ENCODE data around the gene IFIT5.

Gene IFIT5

GRCh38 chr10:89414146-89414878, at the start of gene IFIT5:
Gene IFIT5 (plus strand): TSS chr10:89414568. CDS start chr10:89414799, 231 bp downstream.
- no peak for DNase-seq (ENCODE audit: low read depth)
- TF ChIP-seq, protein P1, sequence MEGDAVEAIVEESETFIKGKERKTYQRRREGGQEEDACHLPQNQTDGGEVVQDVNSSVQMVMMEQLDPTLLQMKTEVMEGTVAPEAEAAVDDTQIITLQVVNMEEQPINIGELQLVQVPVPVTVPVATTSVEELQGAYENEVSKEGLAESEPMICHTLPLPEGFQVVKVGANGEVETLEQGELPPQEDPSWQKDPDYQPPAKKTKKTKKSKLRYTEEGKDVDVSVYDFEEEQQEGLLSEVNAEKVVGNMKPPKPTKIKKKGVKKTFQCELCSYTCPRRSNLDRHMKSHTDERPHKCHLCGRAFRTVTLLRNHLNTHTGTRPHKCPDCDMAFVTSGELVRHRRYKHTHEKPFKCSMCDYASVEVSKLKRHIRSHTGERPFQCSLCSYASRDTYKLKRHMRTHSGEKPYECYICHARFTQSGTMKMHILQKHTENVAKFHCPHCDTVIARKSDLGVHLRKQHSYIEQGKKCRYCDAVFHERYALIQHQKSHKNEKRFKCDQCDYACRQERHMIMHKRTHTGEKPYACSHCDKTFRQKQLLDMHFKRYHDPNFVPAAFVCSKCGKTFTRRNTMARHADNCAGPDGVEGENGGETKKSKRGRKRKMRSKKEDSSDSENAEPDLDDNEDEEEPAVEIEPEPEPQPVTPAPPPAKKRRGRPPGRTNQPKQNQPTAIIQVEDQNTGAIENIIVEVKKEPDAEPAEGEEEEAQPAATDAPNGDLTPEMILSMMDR (IDR thresholded peaks at IDR 0.05; ENCODE audit: control insufficient read depth, insufficient read depth, low read depth, low read length, missing control alignments) = no peak
- peak within 1 kb of the TSS; percentile 60 for H3K4me3 ChIP-seq (ENCODE audit: control insufficient read depth, low read depth, low read length)

DNA sequence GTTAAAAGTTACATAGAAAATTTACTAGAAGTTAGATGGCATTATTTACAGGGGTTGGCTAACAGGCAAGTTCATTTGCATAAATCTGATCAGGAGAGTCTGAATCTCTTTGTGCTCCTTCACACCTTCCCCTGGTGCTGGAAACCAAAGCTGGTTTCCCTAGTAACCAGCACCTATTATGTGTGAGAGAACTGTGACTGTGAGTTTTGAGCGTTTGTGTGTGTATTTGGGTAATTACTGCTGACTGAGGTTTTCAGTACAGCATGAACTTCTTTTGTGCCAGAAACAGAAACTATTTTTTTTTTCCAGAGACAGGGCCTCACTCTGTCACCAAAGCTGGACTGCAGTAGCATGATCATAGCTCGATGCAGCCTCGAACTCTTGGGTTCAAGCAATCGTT, 46.8 kb upstream of the IFIT5 start:
- TF ChIP-seq, protein P1 (IDR thresholded peaks at IDR 0.05; ENCODE audit: control insufficient read depth, insufficient read depth, low read depth, low read length, missing control alignments) = no peak
- no peak for DNase-seq (ENCODE audit: low read depth)
- no peak overlapping the region for H3K4me3 ChIP-seq (ENCODE audit: control insufficient read depth, low read depth, low read length)

DNA sequence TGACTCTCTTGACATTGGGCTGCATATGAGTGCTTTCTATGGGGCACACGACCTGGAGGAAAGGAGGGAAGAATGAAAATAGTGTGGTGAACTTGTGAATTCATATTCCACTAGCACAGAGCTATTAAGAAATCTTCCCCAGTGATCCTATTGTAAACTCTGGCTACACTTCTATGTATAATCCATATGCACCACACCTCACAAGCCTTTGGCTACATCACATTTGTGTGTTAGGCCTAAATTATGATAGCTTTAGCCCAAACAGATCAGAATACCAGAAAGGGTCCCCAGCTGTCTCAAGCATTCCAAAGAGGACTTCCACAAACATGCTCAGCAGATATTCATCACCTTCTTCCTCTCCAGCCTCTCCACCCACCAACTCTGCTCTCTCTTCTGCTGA, 46.2 kb upstream of the IFIT5 start:
- TF ChIP-seq, protein P1 (IDR thresholded peaks at IDR 0.05; ENCODE audit: control insufficient read depth, insufficient read depth, low read depth, low read length, missing control alignments) = no peak
- no peak for DNase-seq (ENCODE audit: low read depth)
- no peak overlapping the region for H3K4me3 ChIP-seq (ENCODE audit: control insufficient read depth, low read depth, low read length)

DNA sequence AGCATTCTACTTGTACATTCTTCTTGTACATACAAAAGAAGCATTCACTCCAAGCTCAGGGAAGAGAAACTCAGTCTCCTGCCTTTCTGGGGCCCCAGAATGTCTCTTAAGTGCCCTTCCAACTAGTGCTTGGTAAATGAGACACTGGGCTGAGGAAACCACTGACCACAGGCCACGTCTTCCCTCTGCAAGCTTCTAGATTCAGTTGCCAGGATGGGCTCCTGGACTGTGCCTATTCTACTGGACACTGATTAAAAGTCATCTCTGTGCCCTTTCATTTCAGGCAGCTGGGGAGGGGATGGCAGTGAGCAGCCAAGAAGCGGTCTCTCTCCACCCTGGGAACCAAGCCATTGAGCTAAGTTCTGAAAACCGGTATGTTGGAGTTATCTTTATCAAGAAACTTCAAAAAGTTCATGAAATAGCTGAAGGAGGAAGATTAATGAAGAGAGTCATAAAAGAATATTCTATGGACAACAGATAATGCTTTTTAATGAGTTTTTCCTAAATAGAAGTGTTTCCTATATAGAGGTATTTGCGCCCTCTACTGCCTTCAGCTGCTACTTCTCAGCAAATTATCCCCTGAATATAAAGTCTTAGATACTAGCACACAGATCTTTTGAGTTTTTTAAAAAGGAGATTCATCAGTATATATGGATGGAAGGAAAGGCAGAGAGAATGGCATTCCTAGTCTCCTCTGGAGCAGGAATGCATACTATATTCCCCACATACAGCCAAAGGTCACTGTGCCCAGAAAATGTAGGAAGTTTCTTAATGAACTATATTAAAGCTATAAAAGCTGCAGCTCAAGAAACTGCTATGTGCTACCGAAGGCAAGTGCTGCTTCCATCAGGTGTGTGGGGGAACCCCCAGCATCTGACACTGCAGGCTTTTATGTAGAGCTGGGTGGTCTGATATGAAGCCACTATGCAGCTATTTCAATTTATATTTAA, 44.9 kb upstream of the IFIT5 start:
- TF ChIP-seq, protein P1 (IDR thresholded peaks at IDR 0.05; ENCODE audit: control insufficient read depth, insufficient read depth, low read depth, low read length, missing control alignments) = peak; percentile 63
- no peak for DNase-seq (ENCODE audit: low read depth)
- H3K4me3 ChIP-seq (ENCODE audit: control insufficient read depth, low read depth, low read length) = no peak overlapping the region

DNA sequence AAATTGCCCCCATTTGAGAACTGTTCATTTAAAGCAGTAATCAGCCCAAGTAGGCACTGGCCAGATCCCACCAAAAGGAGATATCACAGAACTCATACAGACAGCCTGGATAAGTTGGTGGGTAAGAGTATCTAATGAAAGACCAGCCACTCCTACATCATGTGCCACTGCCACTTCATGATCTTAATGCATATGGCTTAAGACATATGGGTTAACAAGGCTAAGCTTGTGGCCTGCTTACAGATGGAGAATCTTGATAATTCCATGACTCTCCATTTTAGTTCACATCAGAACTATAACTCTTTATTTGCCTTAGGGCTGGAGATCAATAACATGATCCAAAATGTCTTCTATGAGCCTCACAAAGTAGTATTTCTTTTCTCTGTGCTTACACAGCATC, 43.3 kb upstream of the IFIT5 start:
- DNase-seq (ENCODE audit: low read depth) = no peak
- H3K4me3 ChIP-seq (ENCODE audit: control insufficient read depth, low read depth, low read length) = no peak overlapping the region
- TF ChIP-seq, protein P1 (IDR thresholded peaks at IDR 0.05; ENCODE audit: control insufficient read depth, insufficient read depth, low read depth, low read length, missing control alignments) = no peak

GRCh38 chr10:89371987-89372386, 42.4 kb upstream of the IFIT5 start:
- no peak for DNase-seq (ENCODE audit: low read depth)
- H3K4me3 ChIP-seq (ENCODE audit: control insufficient read depth, low read depth, low read length) = no peak overlapping the region
- TF ChIP-seq, protein P1 (IDR thresholded peaks at IDR 0.05; ENCODE audit: control insufficient read depth, insufficient read depth, low read depth, low read length, missing control alignments) = no peak

Data from AG09309 (cell line).